Peyer's patch (tissue), 4 donors: ENCODE results near the gene COL6A6. TPM values are rescaled to one million over a fixed set of nuclear protein-coding genes. Genes with fewer than 3 reads are reported as not detected.

Source experiments
- DNase-seq, 3 donors: peaks; one replicate each; pipeline ENCODE4 v3.0.0-alpha.2; 2017 to 2019
- H3K27ac ChIP-seq, 4 donors: fragments of 200-600 bp; sonication (generic); one replicate each; pipeline ENCODE4 v1.5.1; 2016 to 2019
- H3K27me3 ChIP-seq, 2 donors: fragments of 200-600 bp; sonication (generic); one replicate each; pipeline ENCODE4 v1.5.1; 2019
- H3K36me3 ChIP-seq, 3 donors: fragments of 200-600 bp; sonication (generic); one replicate each; pipeline ENCODE4 v1.5.1; 2016 to 2019
- H3K4me1 ChIP-seq, 4 donors: fragments of 200-600 bp; sonication (generic); one replicate each; pipeline ENCODE4 v1.5.1; 2016 to 2019
- H3K4me3 ChIP-seq, 4 donors: fragments of 200-600 bp; sonication (generic); 1 replicate in 3 of 4; 2 replicates in 1 of 4; pipeline ENCODE4 v1.5.1; 2016 to 2019; ENCODE audit warnings: mild to moderate bottlenecking in 1 of 4
- H3K9me3 ChIP-seq, 4 donors: fragments of 200-600 bp; sonication (generic); one replicate each; pipeline ENCODE4 v1.5.1; 2016 to 2019; ENCODE audit warnings: mild to moderate bottlenecking in 1 of 4
- CTCF ChIP-seq, 6 experiments: fragments of 450-650 bp in 4 of 6; fragments of 200-600 bp in 2 of 6; sonication (generic) in 1 of 6; IDR thresholded peaks; one replicate each; pipeline ENCODE4 v1.5.1; 2017 to 2019; ENCODE audit warnings: antibody characterized with exemption in 6 of 6, mild to moderate bottlenecking in 3 of 6, moderate library complexity in 1 of 6
- POLR2A ChIP-seq, 2 donors: fragments of 450-650 bp; IDR thresholded peaks; one replicate each; pipeline ENCODE4 v1.5.1; 2017; ENCODE audit warnings: antibody characterized with exemption in 2 of 2, mild to moderate bottlenecking in 2 of 2, moderate library complexity in 2 of 2
- total RNA-seq, 4 donors: library from RNA; depleted of rRNA; stranded (reverse); fragments of >200 nt; gene quantifications; one replicate each; pipeline ENCODE4 v1.1.0, GENCODE V29; 2016

COL6A6 gene
- total RNA-seq, 4 donors from 2014 or later, result not detected

DNA sequence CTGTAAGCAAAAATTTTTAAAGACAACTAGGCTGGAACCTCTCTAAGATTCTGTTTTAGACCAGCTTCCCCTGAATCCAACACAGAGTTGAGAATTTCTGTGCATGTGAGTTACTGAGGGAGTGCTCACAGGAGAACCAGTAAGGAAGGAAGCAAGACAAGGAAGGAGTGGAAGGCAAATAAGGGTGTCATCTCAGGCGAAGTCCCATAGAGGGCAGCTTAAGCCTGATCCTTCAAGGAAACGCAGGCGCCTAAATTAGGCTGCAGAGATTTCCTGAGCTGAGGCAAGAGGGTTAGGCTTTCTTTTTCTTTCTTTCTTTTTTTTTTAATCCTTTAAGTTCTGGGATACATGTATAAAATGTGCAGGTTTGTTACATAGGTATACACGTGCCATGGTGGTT lies 36.2 kb upstream of the COL6A6 start:
- H3K27ac ChIP-seq, result no peak overlapping the region
- no peak for DNase-seq
- H3K4me3 ChIP-seq, result no peak overlapping the region
- no peaks in the 10 kb centered on the region for H3K27me3 ChIP-seq
- H3K36me3 ChIP-seq, result no peaks in the 10 kb centered on the region
- no peaks in the 10 kb centered on the region for H3K9me3 ChIP-seq
- TF ChIP-seq CTCF (IDR thresholded peaks at IDR 0.05) (peak in 1 of 6 experiments; percentile 10), POLR2A (IDR thresholded peaks at IDR 0.05) (no peak)
- H3K4me1 ChIP-seq, result no peaks in the 10 kb centered on the region

DNA sequence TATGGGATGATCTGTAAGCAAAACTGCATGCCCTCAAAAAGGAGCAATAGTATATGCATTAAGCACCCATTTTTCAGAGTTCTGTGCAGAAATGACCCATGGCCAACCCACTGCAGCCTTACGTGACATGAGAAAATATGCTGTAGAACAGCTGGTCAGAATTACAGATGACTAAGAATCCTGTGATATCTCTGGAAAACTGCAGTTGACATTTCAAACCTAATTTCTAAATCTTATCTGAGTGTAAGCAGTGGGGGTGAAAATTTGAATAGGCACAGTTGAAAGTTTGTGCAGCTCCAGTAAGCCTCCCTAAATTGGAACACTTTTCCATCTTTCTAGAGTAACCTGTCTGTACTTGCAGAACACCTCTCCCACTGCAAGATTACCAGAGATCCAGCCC lies 28.7 kb upstream of the COL6A6 start:
- TF ChIP-seq POLR2A (IDR thresholded peaks at IDR 0.05) (no peak), CTCF (IDR thresholded peaks at IDR 0.05) (no peak)
- H3K4me3 ChIP-seq, result no peak overlapping the region
- no peaks in the 10 kb centered on the region for H3K9me3 ChIP-seq

DNA sequence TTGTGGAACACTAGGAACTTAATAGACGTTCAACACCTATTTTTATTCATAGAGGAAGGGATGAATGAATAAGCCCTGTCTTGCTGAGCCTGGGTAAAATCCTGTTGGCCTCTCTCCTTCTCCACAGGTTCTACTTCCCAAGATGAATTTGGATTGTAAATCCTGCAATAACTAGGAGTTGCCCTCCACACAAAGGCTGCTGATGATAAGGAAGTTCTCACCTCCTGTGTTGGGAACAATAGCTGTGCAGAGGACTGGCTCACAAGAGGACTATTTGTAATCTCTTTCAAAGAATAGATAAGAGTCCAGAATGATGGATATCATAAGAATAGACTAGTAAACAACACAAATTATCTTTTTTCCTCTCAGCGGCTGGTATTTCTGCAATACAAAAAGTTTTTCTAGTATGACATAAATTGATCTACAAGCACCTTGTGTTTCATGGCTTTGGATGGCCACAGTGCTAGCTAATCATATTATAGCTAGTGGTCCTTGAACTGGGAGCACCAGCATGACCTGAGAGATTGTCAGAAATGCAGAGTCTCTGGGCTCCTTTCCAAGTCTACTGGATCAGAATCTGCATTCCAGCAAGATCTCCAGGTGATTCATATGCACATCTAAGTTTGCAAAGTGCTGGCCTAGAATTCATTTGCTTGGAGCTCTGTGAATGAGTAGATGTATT lies 28.1 kb upstream of the COL6A6 start:
- no peak for DNase-seq
- Histone ChIP-seq H3K4me1 (no peaks in the 10 kb centered on the region), H3K4me3 (no peak overlapping the region), H3K36me3 (no peaks in the 10 kb centered on the region), H3K9me3 (no peaks in the 10 kb centered on the region), H3K27ac (no peak overlapping the region), H3K27me3 (no peaks in the 10 kb centered on the region)
- TF ChIP-seq POLR2A (IDR thresholded peaks at IDR 0.05) (no peak), CTCF (IDR thresholded peaks at IDR 0.05) (no peak)

More for the DNA sequence above, 28.7 kb upstream of the COL6A6 start:
- Histone ChIP-seq H3K4me1 (no peaks in the 10 kb centered on the region), H3K27ac (no peak overlapping the region), H3K27me3 (no peaks in the 10 kb centered on the region), H3K36me3 (no peaks in the 10 kb centered on the region)
- no peak for DNase-seq

DNA sequence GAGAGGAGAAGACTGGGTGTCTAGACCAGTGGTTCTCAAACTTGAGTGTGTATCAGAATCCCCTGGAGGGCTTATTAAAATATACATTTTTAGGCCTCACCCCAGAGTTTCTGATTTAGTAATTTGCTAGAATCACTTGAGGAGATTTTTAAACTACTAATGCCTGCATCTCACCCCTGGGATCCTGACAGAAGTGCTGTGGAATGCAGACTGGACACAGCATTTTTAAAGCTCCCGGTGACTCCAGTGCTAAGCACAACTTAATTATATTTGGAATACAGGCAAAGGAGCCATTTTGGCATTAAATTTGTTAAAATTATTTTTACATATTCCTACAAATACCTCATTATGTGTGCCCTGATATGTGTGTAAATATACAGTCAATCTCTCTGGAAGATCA lies 26.7 kb upstream of the COL6A6 start:
- Histone ChIP-seq H3K36me3 (no peaks in the 10 kb centered on the region), H3K4me1 (no peaks in the 10 kb centered on the region), H3K27ac (no peak overlapping the region), H3K9me3 (no peaks in the 10 kb centered on the region), H3K4me3 (no peak overlapping the region), H3K27me3 (no peaks in the 10 kb centered on the region)
- TF ChIP-seq CTCF (IDR thresholded peaks at IDR 0.05) (no peak), POLR2A (IDR thresholded peaks at IDR 0.05) (no peak)
- DNase-seq, result no peak

- no peak for TF ChIP-seq POLR2A (IDR thresholded peaks at IDR 0.05)
- TF ChIP-seq CTCF (IDR thresholded peaks at IDR 0.05), result no peak
- H3K9me3 ChIP-seq, result no peaks in the 10 kb centered on the region
- H3K36me3 ChIP-seq, result no peaks in the 10 kb centered on the region
- DNase-seq, result no peak
- no peak overlapping the region for H3K27ac ChIP-seq
- H3K27me3 ChIP-seq, result no peaks in the 10 kb centered on the region
- H3K4me3 ChIP-seq, result no peak overlapping the region
- H3K4me1 ChIP-seq, result no peaks in the 10 kb centered on the region
These were observed 25.5 kb upstream of the COL6A6 start for GRCh38 chr3:130491431-130491830.

DNA sequence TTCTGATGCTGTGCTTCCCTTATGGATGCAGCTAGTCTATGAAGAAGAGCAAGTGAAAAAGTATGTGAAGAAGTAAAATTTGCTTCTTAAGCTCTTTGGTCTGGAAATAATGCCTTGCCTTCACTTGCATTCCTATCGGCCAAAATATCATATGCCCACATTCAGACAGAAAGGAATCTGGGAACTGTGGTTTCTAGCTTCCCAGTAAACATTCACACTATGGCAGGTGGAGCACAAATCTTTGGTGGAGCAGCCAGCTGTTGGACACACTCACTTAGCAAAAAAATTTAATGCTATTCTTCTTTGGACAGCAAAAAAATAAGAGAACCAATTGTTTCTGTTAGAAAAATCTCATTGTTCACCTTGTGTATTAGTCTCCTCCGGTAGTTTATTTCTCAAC lies 12.3 kb upstream of the COL6A6 start:
- TF ChIP-seq POLR2A (IDR thresholded peaks at IDR 0.05) (no peak), CTCF (IDR thresholded peaks at IDR 0.05) (no peak)
- DNase-seq, result no peak
- H3K27me3 ChIP-seq, result no peaks in the 10 kb centered on the region
- H3K4me3 ChIP-seq, result no peak overlapping the region
- H3K27ac ChIP-seq, result no peak overlapping the region
- H3K9me3 ChIP-seq, result no peaks in the 10 kb centered on the region
- H3K36me3 ChIP-seq, result no peaks in the 10 kb centered on the region
- H3K4me1 ChIP-seq, result no peaks in the 10 kb centered on the region
